Activated CD4-positive, alpha-beta memory T cell treated with anti-CD3 and anti-CD28 coated beads for 36 hours (primary cell): ENCODE data around the gene KCNJ4. TPM values are rescaled to one million over a fixed set of nuclear protein-coding genes. Genes with fewer than 3 reads are reported as not detected.

Experiments used
- CTCF ChIA-PET: fragments of 350-600 bp; sonication (Branson Sonifier 250); formaldehyde crosslinking; loops from one replicate; lab custom pipeline; 2021; ENCODE audit warnings: antibody characterized with exemption, inconsistent platforms; lab: Charles Lee
- POLR2A ChIA-PET: fragments of 350-600 bp; sonication (Branson Sonifier 250); formaldehyde crosslinking; loops from one replicate; lab custom pipeline; 2021; ENCODE audit warnings: antibody characterized with exemption; lab: Charles Lee
- DNase-seq: peaks from one replicate; pipeline ENCODE4 v3.0.0-alpha.2; 2020
- H3K27ac Mint-ChIP-seq: one replicate; pipeline ENCODE4 v1.8.0; 2021; ENCODE audit warnings: mixed read lengths
- H3K27me3 Mint-ChIP-seq: one replicate; pipeline ENCODE4 v1.8.0; 2021; ENCODE audit warnings: mixed read lengths
- H3K36me3 Mint-ChIP-seq: one replicate; pipeline ENCODE4 v1.8.0; 2021; ENCODE audit warnings: mixed read lengths
- H3K4me1 Mint-ChIP-seq: one replicate; pipeline ENCODE4 v1.8.0; 2021; ENCODE audit warnings: low read depth, mixed read lengths
- H3K4me3 Mint-ChIP-seq: one replicate; pipeline ENCODE4 v1.8.0; 2021; ENCODE audit warnings: mild to moderate bottlenecking, mixed read lengths
- H3K9me3 Mint-ChIP-seq: one replicate; pipeline ENCODE4 v1.8.0; 2021; ENCODE audit warnings: mixed read lengths
- intact Hi-C: fragments of 100-400 bp; cut with micrococcal nuclease; formaldehyde crosslinking; loops from one replicate; pipeline ENCODE4 v1.15.1; 2023
- total RNA-seq, 2 experiments: library from RNA; stranded (reverse); gene quantifications; one replicate each; pipeline ENCODE4 v1.2.3, GENCODE V29; 2021

Gene KCNJ4
- total RNA-seq, 2 experiments from 2014 or later = not detected

- Mint-ChIP-seq H3K27ac (no peak overlapping the region), H3K4me1 (peaks cover 4% of the 10 kb centered on the region), H3K9me3 (no peaks in the 10 kb centered on the region), H3K36me3 (no peaks in the 10 kb centered on the region), H3K27me3 (peaks cover 41% of the 10 kb centered on the region), H3K4me3 (no peak overlapping the region)
- CTCF ChIA-PET = no interaction called here
- POLR2A ChIA-PET = no interaction called here
- intact Hi-C loops = no loop called here
- no peak for DNase-seq
Measured at GRCh38 chr22:38449776-38450175, 5.2 kb downstream of the KCNJ4 start.

GRCh38 chr22:38448945-38449745 lies 5.9 kb downstream of the KCNJ4 start:
- H3K27me3 Mint-ChIP-seq = peaks cover 37% of the 10 kb centered on the region
- intact Hi-C loops = no loop called here
- ChIA-PET CTCF (no interaction called here), POLR2A (no interaction called here)
- H3K9me3 Mint-ChIP-seq = no peaks in the 10 kb centered on the region
- no peak overlapping the region for H3K27ac Mint-ChIP-seq
- H3K4me1 Mint-ChIP-seq = no peaks in the 10 kb centered on the region
- no peak overlapping the region for H3K4me3 Mint-ChIP-seq
- DNase-seq = no peak
- H3K36me3 Mint-ChIP-seq = no peaks in the 10 kb centered on the region

- no peak for DNase-seq
- H3K4me3 Mint-ChIP-seq = no peak overlapping the region
- no peak overlapping the region for H3K27ac Mint-ChIP-seq
- H3K9me3 Mint-ChIP-seq = no peaks in the 10 kb centered on the region
- CTCF ChIA-PET = interaction anchor here (0.7 kb wide), 1 partner anchor 11 kb away, joined by 3 read pairs; no protein-coding TSS in a partner anchor
- no peaks in the 10 kb centered on the region for H3K36me3 Mint-ChIP-seq
- H3K27me3 Mint-ChIP-seq = peaks cover 13% of the 10 kb centered on the region
- intact Hi-C loops = no loop called here
- H3K4me1 Mint-ChIP-seq = no peaks in the 10 kb centered on the region
- POLR2A ChIA-PET = no interaction called here
Measured at GRCh38 chr22:38446018-38446601, 8.9 kb downstream of the KCNJ4 start.

- H3K27ac Mint-ChIP-seq = no peak overlapping the region
- ChIA-PET POLR2A (no interaction called here), CTCF (no interaction called here)
- no peaks in the 10 kb centered on the region for H3K9me3 Mint-ChIP-seq
- no peak for DNase-seq
- H3K4me1 Mint-ChIP-seq = no peaks in the 10 kb centered on the region
- H3K36me3 Mint-ChIP-seq = no peaks in the 10 kb centered on the region
- H3K27me3 Mint-ChIP-seq = peaks cover 3% of the 10 kb centered on the region
- no peak overlapping the region for H3K4me3 Mint-ChIP-seq
- intact Hi-C loops = no loop called here
Measured at GRCh38 chr22:38444783-38445182, 10.2 kb downstream of the KCNJ4 start.

- Mint-ChIP-seq H3K36me3 (no peaks in the 10 kb centered on the region), H3K4me1 (no peaks in the 10 kb centered on the region), H3K27ac (no peak overlapping the region), H3K9me3 (no peaks in the 10 kb centered on the region), H3K4me3 (no peak overlapping the region), H3K27me3 (peaks cover 2% of the 10 kb centered on the region)
- ChIA-PET POLR2A (interaction anchor here (0.5 kb wide), 1 partner anchor 163 kb away, joined by 3 read pairs; no protein-coding TSS in a partner anchor), CTCF (no interaction called here)
- DNase-seq = no peak
- intact Hi-C loops = no loop called here
Measured at GRCh38 chr22:38443628-38444521, 11.1 kb downstream of the KCNJ4 start.

GRCh38 chr22:38442967-38443627 lies 11.9 kb downstream of the KCNJ4 start:
- no peaks in the 10 kb centered on the region for H3K4me1 Mint-ChIP-seq
- no peak overlapping the region for H3K27ac Mint-ChIP-seq
- CTCF ChIA-PET = no interaction called here

GRCh38 chr22:38441620-38442287 lies 13.2 kb downstream of the KCNJ4 start:
- Mint-ChIP-seq H3K4me3 (no peak overlapping the region), H3K4me1 (no peaks in the 10 kb centered on the region), H3K9me3 (no peaks in the 10 kb centered on the region), H3K36me3 (no peaks in the 10 kb centered on the region), H3K27me3 (peaks cover 2% of the 10 kb centered on the region), H3K27ac (no peak overlapping the region)
- intact Hi-C loops = no loop called here
- DNase-seq = no peak
- ChIA-PET CTCF (no interaction called here), POLR2A (no interaction called here)

More at GRCh38 chr22:38442967-38443627, 11.9 kb downstream of the KCNJ4 start:
- Mint-ChIP-seq H3K9me3 (no peaks in the 10 kb centered on the region), H3K4me3 (no peak overlapping the region), H3K36me3 (no peaks in the 10 kb centered on the region), H3K27me3 (peaks cover 2% of the 10 kb centered on the region)
- DNase-seq = no peak
- intact Hi-C loops = no loop called here
- POLR2A ChIA-PET = interaction anchor here (0.5 kb wide), 1 partner anchor 164 kb away, joined by 3 read pairs; no protein-coding TSS in a partner anchor

GRCh38 chr22:38440747-38441350 lies 14.2 kb downstream of the KCNJ4 start:
- intact Hi-C loops = no loop called here
- Mint-ChIP-seq H3K27ac (no peak overlapping the region), H3K27me3 (peaks cover 2% of the 10 kb centered on the region), H3K9me3 (no peaks in the 10 kb centered on the region), H3K4me1 (no peaks in the 10 kb centered on the region), H3K4me3 (no peak overlapping the region), H3K36me3 (no peaks in the 10 kb centered on the region)
- CTCF ChIA-PET = no interaction called here
- DNase-seq = no peak
- POLR2A ChIA-PET = no interaction called here

- intact Hi-C loops = no loop called here
- CTCF ChIA-PET = no interaction called here
- no peaks in the 10 kb centered on the region for H3K36me3 Mint-ChIP-seq
- no peaks in the 10 kb centered on the region for H3K9me3 Mint-ChIP-seq
- POLR2A ChIA-PET = no interaction called here
- H3K27me3 Mint-ChIP-seq = no peaks in the 10 kb centered on the region
- no peak for DNase-seq
- H3K4me3 Mint-ChIP-seq = no peak overlapping the region
- H3K4me1 Mint-ChIP-seq = no peaks in the 10 kb centered on the region
- H3K27ac Mint-ChIP-seq = no peak overlapping the region
Measured at GRCh38 chr22:38437416-38437815, 17.6 kb downstream of the KCNJ4 start.

- no peaks in the 10 kb centered on the region for H3K4me1 Mint-ChIP-seq
- DNase-seq = no peak
- no peaks in the 10 kb centered on the region for H3K9me3 Mint-ChIP-seq
- intact Hi-C loops = no loop called here
- H3K27ac Mint-ChIP-seq = no peak overlapping the region
- no peaks in the 10 kb centered on the region for H3K36me3 Mint-ChIP-seq
- no peaks in the 10 kb centered on the region for H3K27me3 Mint-ChIP-seq
- ChIA-PET CTCF (no interaction called here), POLR2A (no interaction called here)
- H3K4me3 Mint-ChIP-seq = no peak overlapping the region
Measured at GRCh38 chr22:38436629-38437395, 18.2 kb downstream of the KCNJ4 start.
